C4-2B (cell line): ENCODE measurements around the gene ARHGDIB.

Experiments
- H3K27ac ChIP-seq: fragments of 450-650 bp; 2 replicates; pipeline ENCODE4 v1.5.1; 2017
- ZFX ChIP-seq: fragments of 450-650 bp; IDR thresholded peaks from 2 replicates; pipeline ENCODE4 v1.6.1; 2017
- TF ChIP-seq, protein P1 (sequence below): fragments of 450-650 bp; conservative IDR thresholded peaks from 2 replicates; pipeline ENCODE4 v1.5.1; 2017; ENCODE audit warnings: mild to moderate bottlenecking

ARHGDIB gene

GRCh38 chr12:14910090-14910915 is 51.1 kb downstream of the ARHGDIB start:
- H3K27ac ChIP-seq, result no peak overlapping the region
- TF ChIP-seq, protein P1, sequence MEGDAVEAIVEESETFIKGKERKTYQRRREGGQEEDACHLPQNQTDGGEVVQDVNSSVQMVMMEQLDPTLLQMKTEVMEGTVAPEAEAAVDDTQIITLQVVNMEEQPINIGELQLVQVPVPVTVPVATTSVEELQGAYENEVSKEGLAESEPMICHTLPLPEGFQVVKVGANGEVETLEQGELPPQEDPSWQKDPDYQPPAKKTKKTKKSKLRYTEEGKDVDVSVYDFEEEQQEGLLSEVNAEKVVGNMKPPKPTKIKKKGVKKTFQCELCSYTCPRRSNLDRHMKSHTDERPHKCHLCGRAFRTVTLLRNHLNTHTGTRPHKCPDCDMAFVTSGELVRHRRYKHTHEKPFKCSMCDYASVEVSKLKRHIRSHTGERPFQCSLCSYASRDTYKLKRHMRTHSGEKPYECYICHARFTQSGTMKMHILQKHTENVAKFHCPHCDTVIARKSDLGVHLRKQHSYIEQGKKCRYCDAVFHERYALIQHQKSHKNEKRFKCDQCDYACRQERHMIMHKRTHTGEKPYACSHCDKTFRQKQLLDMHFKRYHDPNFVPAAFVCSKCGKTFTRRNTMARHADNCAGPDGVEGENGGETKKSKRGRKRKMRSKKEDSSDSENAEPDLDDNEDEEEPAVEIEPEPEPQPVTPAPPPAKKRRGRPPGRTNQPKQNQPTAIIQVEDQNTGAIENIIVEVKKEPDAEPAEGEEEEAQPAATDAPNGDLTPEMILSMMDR, result no peak
- TF ChIP-seq ZFX, result no peak

DNA sequence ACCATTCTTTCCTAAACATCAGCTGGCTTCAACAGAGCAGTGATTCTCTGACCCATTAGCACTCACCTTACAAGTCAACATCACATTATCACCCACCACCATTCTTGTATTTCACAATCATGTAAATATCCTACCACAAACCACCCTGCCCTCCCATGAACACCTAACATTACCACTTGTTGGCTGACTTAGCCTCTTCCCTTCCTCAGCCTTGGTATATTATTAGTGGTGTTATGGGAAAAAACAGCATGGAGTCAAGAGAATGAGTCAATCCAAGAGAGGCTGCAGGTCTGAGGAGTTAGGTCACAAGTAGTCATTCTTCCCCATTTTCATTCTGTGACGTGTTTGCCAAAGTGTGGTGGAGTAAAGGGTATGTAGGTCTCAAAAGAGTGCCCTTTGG is 53.4 kb downstream of the ARHGDIB start:
- H3K27ac ChIP-seq, result no peak overlapping the region
- TF ChIP-seq, protein P1, result no peak
- no peak for TF ChIP-seq ZFX

DNA sequence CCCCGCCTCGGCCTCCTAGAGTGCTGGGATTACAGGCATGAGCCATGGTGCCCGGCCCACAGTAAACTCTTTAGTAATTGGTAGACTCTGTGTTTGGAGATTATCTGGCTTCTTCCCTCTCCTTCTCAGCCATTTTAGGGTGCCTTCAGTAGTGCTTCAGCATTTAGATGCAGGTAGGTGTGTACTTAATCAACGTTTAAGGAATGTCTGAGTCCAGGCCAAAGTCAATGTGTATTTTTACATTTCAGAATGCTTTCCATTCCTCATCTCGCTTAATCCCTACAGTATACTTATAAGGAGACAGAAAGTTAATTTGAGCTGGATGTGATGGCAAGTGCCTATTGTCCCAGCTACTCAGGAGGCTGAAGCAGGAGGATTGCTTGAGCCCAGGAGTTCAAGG is 55.3 kb downstream of the ARHGDIB start:
- no peak for TF ChIP-seq ZFX
- TF ChIP-seq, protein P1, result no peak
- H3K27ac ChIP-seq, result no peak overlapping the region

GRCh38 chr12:14905269-14906004 is 56.0 kb downstream of the ARHGDIB start:
- no peak overlapping the region for H3K27ac ChIP-seq
- TF ChIP-seq ZFX, result no peak
- TF ChIP-seq, protein P1, result no peak

DNA sequence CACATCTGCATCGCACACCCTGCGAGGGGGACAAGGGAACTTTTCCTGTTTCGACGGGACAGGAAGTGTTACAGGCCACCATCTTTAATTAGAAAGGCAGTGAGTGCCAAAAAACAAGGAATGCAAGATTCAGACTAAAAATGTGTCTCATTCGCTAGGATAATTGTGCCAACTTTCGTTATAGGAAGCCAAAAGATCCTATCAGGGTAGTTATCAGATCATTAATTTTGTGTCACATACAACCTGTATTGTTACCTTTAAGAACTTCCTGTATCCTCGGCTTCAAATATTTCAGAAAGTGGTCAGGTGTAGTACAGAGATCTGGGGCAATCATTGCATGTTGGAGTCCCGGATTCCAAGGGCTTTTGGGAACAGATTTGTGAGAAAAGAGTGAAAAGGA is 56.5 kb downstream of the ARHGDIB start:
- H3K27ac ChIP-seq, result peak overlapping the region; percentile 20
- TF ChIP-seq, protein P1, result no peak
- TF ChIP-seq ZFX, result no peak

DNA sequence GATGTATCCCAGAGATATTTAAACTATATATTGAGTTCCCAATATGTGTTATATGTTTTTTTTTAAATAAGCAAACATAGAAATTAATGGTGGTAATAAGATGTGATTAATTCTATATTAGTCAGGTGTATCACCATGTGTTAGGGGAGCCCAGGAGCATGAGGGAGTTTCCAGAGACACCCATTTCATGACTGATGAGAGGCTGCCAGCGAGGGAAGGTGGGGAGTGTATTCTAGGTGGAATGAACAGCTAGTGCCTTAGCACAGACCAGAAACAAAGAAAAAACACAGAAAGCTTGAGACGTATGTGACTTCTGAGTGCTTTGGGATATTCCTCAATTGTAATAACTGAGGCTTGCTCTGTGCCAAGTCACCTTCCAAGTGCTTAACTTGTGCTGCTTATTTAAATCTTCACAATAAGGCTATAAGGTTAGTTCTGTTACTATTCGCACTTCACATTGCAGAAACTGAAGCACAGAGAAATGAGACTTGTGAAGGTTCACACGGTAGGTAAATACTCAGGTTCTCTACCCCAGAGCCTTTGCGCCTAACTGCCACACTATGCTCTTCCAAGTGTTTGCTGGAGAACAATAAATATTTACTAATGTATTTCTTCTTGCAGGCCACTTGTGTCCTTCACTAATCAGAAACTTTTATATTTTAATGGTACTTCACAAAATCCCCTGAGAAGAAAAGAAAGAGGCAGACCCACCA is 57.9 kb downstream of the ARHGDIB start:
- TF ChIP-seq, protein P1, result no peak
- no peak for TF ChIP-seq ZFX
- no peak overlapping the region for H3K27ac ChIP-seq

DNA sequence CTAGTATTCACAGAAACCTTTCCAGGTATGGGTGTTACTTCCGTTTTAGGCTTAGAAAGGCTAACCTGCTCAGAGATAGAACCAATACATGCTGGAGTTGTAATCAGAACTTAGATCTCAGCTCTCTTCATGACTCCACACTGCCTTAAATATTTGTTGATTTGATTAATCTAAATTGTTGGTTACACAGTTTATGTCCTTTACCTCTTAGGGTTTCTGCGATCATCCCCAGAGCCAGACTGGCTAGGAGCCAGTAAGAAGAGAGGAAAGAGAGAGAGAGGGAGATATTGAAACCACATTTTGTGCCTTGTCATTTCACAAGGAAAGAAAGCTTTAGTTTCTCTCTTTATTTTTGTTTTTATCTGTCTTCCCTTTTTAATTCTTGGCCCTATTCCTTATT is 58.9 kb downstream of the ARHGDIB start:
- H3K27ac ChIP-seq, result no peak overlapping the region
- no peak for TF ChIP-seq ZFX
- TF ChIP-seq, protein P1, result no peak
